Measurements from ENCODE around the gene ITPR3.

Gene ITPR3

DNA sequence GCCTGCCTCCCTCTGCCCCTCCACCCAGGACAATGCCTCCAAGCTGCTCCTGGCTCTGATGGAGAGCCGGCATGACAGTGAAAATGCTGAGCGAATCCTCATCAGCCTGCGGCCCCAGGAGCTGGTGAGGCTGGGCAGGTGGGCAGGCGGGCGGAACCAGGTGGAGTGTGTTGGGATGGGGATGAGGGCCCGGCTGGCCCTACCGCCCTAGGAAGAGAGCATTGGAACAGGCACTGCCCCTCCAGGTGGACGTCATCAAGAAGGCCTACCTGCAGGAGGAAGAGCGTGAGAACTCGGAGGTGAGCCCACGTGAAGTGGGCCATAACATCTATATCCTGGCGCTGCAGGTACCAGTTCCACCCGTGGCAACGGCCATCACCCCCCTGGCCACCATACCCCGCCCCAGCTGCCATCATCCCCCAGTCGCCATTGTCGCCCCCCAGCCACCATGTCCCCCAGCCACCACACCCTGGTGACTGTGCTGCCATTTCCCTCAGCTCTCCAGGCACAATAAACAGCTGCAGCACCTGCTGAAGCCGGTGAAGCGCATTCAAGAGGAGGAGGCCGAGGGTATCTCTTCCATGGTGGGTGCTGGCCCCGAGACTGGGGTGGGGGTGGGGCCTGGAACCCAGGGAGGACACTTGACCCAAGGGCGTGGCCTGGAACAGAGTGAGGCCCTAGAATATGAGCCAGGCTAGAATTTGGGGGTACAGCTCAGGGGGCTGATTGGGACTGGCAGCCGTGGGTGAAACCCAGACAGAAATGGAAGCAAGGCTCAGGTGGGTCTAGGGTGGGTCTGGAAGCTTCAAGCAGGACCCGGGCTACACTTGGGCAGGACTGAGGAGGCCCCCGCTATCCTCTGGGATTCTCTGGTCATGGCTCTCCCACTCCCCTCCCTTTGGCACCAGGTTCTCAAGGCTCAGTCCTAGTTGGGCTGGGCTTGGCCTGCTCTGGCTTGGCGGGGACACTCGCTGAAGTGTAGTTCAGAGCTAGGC is 66.2 kb downstream of the ITPR3 start:
- DNase-seq (ENCODE audit: low read depth) = no peak

DNA sequence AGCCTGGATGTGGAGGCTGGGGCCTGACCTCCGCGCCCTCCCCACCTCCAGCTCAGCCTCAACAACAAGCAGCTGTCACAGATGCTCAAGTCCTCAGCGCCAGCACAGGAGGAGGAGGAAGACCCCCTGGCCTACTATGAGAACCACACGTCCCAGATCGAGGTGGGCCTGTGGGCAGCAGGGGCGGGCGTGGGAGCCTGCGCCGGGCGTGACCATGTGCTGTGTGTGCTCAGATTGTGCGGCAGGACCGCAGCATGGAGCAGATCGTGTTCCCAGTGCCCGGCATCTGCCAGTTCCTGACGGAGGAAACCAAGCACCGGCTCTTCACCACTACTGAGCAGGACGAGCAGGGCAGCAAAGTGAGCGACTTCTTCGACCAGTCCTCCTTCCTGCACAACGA is 66.9 kb downstream of the ITPR3 start:
- no peak for DNase-seq (ENCODE audit: low read depth)

DNA sequence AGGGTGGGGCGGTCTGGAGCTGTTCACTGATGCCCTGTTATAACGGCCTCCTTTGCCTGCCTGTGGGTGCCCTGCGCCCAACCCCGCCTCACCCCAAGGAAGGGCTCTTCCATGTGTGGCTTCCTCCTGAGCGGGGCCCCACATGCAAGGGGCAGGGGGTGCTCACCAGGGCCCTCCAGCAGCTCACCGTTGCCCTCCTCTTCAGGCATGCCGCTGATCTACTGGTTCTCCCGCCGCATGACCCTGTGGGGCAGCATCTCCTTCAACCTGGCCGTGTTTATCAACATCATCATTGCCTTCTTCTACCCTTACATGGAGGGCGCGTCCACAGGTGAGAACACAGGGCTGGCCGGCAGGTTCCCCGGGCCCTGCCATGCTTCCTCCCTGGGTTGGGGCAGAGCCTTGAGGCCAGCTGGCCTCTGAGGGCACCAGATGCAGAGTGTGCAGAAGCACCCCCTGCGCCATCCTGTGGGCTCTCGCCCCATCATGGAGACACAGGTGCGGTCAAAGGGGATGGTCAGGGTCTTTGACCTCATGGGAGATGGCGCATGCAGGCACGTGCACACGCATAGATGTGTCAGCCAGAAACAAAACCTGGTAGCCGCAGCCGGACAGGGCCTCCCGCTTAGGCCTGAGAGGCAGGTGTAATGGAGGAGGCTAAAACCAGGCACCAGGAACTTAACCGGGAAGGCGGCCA is 67.5 kb downstream of the ITPR3 start:
- DNase-seq (ENCODE audit: low read depth) = no peak

DNA sequence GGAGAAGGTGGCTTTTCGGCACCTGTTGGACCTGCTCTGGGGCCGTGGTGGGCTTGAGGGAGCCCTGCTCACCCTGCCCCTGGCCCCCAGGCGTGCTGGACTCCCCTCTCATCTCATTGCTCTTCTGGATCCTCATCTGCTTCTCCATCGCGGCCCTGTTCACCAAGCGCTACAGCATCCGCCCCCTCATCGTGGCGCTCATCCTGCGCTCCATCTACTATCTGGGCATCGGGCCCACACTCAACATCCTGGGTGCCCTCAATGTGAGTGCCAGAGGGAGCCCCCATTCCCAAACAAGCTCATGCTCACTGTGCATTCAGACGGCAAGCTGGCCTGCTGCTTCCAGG is 68.0 kb downstream of the ITPR3 start:
- DNase-seq (ENCODE audit: low read depth) = no peak

DNA sequence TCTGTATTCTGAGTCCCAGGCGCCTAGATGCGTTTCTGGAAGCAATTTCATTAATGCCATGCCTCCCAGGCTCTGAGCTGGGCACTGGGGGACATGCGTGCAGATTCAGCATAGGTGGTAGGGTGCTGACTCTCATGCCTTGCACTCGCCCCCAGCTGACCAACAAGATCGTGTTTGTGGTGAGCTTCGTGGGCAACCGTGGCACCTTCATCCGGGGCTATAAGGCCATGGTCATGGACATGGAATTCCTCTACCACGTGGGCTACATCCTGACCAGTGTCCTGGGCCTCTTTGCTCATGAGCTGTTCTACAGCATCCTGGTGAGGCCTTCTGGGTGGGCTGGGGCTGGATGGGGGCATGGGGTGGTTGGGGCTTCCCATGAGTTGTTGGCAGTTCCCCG is 68.8 kb downstream of the ITPR3 start:
- DNase-seq (ENCODE audit: low read depth) = no peak

DNA sequence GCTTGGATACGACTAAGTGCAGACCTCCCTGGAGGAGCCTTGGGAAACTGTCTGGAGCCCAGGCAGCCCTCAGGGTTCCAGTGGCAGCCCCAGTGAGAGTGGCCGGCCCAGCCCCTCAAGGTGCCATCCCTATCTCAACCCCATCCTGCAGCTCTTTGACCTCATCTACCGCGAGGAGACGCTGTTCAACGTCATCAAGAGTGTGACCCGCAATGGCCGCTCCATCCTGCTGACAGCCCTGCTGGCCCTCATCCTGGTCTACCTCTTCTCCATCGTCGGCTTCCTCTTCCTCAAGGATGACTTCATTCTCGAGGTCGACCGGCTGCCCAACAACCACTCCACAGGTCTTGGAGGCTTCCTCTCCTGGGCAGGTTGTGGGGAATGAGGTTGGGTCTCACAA is 69.6 kb downstream of the ITPR3 start:
- no peak for DNase-seq (ENCODE audit: low read depth)

DNA sequence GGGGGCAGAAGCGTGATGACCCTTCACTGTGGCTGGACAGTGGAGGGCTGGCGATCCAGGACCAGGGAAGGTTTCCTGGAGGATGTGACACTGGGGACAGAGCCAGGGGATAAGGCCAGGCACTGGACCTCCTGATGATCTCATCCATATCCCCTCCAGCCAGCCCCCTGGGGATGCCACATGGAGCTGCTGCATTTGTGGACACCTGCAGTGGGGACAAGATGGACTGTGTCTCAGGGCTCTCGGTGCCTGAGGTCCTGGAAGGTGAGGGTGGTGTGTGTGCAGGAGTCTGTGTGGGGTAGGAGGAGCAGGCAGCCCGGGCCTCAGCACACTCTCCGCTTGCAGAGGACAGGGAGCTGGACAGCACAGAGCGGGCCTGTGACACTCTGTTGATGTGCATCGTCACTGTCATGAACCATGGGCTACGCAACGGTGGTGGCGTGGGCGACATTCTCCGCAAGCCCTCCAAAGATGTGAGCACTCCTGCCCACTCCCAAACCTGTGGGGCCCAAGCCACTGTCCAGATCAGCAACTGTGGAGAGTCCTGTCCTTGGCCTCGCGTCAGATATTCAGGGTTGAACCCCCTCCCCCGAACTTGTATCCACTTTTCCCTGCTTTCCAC is 70.4 kb downstream of the ITPR3 start:
- DNase-seq (ENCODE audit: low read depth) = no peak

DNA sequence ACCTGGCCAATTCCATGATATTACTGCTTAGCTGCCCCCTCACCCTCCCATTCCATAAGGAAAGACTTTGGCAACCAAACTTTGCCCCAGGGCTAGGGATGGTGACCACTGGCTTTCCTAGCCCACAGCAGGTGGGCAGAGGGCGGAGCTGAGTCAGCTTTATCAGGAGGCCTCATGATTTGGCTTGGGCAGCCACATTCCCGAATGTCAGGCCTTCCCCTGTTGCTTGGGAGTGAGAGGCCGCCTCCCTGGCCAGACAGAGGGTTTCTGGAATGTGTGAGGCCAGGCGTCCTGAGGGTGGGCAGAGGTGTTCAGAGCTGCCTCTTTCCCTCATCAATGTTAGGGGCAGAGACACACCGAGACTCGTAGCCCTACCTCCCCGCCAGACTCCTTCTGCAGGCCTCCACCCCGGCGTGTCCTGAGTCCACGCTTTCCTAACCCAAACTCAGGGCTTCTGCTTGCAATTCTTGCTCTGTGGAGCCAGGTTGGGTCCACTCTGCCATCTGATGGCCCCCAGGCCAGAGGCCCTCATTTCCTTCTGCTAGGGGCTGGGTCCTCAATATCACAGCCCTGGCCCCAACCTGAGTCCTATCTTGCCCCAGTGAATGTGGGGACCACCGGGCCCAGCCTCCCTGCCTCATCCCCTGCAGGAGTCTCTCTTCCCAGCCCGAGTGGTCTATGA is 71.1 kb downstream of the ITPR3 start:
- DNase-seq (ENCODE audit: low read depth) = no peak

DNA sequence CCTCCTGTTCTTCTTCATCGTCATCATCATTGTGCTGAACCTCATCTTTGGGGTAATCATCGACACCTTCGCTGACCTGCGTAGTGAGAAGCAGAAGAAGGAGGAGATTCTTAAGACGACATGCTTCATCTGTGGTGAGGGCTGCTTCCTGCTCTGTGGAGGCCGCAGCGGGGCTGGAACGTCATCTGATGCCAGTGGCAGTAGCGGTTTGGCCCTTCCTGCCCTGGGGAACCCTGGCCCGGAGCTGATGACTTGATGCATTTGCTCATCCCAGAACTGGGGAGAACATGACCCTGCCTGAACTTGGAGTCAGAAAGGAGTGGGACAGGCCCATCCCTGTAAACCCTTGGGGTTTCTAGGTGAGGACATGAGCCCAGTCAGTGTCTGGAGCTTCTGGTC is 71.6 kb downstream of the ITPR3 start:
- peak; percentile 38 for DNase-seq (ENCODE audit: low read depth)

DNA sequence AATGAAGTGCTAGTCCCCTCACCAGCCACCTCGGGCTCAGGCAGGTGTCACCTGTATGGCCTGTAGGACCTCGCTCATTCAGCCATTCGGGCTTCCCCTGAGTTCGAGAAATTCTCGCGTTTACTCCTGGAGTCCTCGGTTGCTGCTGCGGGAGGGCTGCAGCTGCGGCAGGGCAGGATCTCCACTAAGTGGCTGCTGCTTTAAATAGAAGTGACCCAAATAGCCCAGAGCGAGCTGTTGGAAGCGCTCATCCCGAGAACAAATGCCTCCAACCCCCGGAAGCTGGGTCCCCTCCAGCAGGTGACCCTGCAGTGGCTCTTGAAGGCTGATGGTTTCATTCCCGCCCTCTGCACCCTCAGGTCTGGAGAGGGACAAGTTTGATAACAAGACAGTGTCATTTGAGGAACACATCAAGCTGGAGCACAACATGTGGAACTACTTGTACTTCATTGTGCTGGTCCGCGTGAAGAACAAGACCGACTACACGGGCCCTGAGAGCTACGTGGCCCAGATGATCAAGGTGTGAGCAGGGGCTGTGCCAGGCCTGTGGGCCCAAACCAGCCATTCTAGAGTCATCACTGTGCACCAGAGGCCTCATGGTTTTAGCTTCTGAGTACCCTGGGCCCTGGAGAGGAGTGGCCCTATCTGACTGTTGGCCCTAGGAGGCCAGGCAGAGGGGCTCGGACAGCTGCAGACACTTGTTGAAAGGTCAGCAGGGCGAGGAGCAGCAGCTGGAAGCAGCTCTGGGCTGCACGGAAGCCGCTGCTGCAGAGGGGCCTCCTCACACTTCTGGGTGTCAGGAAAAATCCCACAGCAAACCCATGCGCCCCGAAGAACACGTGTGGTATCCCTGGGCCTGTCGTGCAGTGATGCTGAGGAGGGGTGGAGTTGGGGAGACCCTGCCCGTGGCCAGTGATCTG is 72.3 kb downstream of the ITPR3 start:
- no peak for DNase-seq (ENCODE audit: low read depth)

DNA sequence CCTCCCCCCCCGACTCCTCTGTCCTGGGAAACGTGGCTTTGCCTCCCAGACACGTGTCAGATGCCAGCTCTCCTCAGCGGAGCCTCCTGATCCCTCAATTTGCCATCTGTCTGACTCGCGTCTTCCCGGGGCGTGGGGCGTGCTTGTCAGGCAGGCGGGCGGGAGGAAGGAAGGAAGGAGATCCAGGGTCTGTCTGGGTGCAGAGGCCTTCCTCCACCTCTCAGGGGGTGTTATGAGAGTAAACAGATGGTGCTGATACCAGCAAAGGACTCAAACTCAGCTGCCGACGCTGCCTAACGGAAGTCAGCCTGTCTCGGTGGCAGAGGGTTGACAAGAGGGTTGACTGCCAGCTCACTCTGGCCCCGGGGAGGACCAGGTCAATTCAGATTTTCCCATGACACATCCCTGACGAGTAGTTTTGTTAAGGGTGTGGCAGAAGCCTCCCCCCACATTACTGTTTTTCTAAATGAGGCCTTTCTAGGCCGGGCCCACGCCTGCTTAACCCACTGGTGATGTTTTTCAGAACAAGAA is 73.3 kb downstream of the ITPR3 start:
- peak; percentile 45 for DNase-seq (ENCODE audit: low read depth)

DNA sequence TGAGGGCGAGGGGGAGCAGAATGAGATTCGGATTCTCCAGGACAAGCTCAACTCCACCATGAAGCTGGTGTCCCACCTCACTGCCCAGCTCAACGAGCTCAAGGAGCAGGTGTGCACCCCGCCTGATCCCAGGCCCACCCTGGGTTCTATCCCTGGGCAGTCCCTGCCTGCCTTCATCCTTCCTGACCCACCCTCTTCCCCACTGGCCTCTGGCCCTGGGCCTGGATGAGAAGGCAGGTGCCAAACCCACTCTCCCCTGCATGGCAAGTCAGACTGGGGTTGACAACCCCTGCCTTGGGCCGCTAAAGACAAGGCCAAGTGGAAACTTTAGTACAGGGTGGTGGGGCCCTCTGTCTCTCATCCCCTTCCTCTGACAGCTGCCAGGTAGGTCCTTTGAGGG is 73.9 kb downstream of the ITPR3 start:
- DNase-seq (ENCODE audit: low read depth) = no peak

DNA sequence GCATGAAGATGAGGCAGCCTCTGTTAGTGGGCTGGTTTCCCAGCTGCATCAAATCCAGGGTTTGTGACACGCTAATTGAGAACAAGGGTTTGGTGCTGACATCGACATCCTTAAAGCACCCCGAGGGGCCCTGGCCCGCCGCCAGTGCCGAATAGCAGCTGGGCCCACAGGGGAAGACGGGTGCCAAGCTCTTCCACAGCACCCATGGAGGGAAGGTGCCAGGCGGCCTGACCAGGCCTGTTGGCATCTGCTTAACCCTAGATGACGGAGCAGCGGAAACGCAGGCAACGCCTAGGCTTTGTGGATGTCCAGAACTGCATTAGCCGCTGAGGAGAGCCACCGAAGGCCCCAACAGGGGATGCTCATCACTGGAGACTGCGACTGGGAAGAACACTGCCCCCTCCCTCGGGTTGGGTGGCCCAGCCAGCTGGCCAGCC is 74.3 kb downstream of the ITPR3 start:
- DNase-seq (ENCODE audit: low read depth) = no peak

DNA sequence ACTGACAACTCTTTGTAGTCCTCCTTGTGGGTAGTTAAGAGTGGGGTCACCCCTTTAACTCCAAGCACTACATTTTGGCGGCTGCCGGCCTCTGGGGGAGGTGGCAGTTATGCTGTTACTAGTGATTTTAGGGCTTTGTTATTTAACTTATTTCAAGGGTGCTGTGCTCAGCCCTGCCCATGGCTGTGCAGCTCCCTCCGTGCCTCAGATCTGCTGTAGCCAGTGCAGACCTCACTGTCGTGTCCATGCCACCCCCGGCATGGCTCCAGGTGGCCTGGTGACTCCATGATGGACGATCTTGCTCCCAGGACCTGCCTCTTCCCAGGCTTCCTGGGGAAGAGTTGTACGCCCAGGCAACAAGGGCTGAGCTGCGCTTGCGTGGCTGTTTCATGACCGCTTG is 75.0 kb downstream of the ITPR3 start:
- no peak for DNase-seq (ENCODE audit: low read depth)

DNA sequence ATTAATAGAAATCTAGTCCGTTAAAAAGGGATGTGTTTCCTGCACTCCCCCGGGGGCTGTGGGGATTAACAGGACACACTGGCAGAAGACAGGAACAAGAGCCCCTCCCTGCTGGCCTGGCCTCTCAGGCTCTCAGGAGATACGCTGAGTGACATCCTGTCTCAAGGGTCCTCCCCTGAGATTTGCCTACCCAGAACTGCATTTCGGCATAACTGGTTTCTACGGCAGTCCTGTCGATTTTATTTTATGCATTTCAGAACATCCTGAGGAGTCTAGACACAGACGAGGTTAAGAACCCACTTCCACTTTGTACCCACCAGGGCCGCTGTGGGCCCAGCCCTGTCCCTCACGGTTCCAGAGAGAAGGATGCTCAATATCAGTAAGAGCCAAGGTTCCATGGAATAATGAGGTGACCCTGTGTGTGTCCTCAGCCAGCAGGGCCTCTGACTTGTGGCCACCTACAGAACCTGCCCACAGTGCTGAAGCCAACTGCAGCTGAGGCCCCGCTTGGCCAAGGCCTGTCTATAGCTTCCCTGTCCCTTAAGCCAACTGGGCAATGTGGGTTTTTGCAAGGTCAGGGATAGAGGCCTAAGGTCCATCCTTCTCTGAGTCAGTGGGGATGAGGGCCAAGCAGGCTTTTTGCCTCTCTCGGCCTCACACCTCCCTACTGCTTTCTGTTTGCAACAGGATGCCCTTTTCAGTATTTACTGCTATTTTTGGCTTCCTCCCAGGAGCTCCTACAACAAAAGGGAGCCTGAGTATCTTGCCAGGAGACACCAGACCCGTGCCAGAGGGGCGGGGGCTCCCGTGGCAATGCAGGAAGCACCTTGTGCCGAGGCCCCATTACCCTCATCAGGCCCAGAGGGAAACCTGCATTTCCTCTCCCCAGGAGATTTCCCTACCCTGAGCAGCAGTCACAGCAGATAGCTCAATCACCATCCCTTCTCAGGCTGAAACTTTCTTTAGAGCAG is 75.7 kb downstream of the ITPR3 start:
- DNase-seq (ENCODE audit: low read depth) = no peak

DNA sequence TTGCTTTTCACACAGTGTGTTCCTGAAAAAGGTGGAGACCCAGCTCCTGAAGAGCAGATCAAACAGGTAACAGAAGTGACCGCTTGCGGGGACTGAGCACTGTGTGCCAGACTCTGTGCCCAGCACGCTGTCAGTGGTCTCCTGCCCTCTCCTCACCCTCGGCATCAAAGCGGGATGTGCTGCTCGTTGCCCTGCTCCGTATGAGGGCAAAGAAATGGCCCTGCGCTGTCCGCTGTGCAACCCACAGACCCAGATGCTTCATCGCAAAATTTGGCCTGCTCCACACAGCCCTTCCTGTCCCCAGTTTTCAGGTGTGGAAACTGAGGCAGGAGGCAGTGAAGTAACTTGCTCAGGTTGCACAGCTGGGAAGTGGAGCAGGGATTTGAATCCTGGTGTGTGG is 76.7 kb downstream of the ITPR3 start:
- no peak for DNase-seq (ENCODE audit: low read depth)

DNA sequence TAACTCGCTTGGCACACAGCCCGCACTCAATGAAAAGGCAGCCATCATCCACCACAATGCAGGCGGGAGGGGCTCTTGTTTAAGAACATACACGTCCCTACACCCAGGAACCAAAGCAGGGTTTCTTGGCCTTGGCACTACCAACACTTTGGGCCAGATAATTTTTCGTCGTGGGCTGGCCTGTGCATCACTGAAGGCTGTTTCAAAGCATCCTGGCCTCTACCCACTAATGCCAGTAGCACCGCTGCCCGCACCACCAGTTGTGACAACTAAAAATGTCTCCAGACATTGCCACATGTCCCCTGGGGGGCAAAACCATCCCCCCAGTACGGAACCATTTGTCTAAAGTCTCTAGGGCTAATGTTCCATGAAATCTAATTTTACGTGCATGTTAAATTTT is 77.4 kb downstream of the ITPR3 start:
- no peak for DNase-seq (ENCODE audit: low read depth)

DNA sequence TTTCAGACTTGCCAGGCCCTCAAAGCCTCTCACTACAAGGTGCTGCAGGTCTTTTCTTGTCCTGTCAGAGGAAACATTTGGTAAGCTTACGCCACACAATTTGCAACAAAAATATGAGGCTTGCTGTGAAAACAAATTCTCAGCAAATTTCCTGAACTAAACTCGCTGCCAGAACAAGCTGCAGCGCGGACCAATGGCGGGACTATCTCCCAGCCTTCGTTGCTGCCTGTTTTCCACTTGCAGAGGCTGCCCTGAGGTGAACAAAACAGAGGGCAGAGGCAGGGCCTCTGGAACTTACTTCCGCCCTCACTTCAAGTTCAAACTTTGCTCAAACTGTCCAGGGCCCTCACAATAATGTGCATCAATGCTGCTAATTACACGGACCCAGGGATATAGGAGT is 78.0 kb downstream of the ITPR3 start:
- DNase-seq (ENCODE audit: low read depth) = no peak

DNA sequence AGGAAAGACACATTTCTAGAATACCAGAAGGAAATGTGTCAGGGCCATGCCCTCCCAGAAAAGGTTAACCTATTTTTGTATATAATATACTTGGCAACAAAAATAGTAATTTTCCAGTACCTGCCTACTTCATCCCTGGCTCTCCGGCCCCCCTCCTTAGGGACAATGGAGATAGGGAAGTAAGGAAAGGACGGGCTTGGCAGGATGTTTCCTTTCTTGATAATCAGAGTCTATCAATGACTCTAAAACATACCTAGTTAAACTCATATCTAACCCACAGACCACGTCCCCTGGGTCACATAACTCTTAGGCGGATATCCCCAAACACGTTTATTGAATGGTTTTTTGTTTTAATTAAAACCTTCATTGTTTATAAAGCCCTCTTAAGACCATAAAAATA is 78.6 kb downstream of the ITPR3 start:
- DNase-seq (ENCODE audit: low read depth) = no peak
